ENCODE results near the gene WBP2. TPM values are rescaled to one million over a fixed set of nuclear protein-coding genes. Genes with fewer than 3 reads are reported as not detected.

WBP2 gene
- polyA plus RNA-seq, 3 donors: 62.4 to 93.3 (median 67.9) TPM

GRCh38 chr17:75893305-75894048 lies 38.3 kb upstream of the WBP2 start:
- Mint-ChIP-seq H3K4me3 (no peak overlapping the region), H3K27ac (peak overlapping the region in 1 of 7 donors; percentile 6)
- H3K4me1 ChIP-seq (ENCODE audit: control insufficient read depth in 1 of 2, insufficient read depth in 2 of 2, low read length in 2 of 2): peaks cover 18 to 23% of the 10 kb centered on the region in 2 donors

More at GRCh38 chr17:75893305-75894048, 38.3 kb upstream of the WBP2 start:
- peaks cover 17% of the 10 kb centered on the region for H3K79me2 ChIP-seq (ENCODE audit: insufficient read depth, low read length)
- peaks cover 0 to 3% (median 2%) of the 10 kb centered on the region in 3 donors for H3K27me3 Mint-ChIP-seq (ENCODE audit: low read depth in 3 of 3)
- peaks cover 20 to 43% of the 10 kb centered on the region in 2 donors for H3K36me3 Mint-ChIP-seq
- no peak overlapping the region for H3K4me2 ChIP-seq (replicated peaks; ENCODE audit: extremely low read depth, low read length, poor library complexity, severe bottlenecking)
- no peak overlapping the region for H3K9ac ChIP-seq (ENCODE audit: insufficient read depth, low read length, poor library complexity, severe bottlenecking)
- H3K9me3 Mint-ChIP-seq: peaks cover 0 to 2% (median 0%) of the 10 kb centered on the region in 7 donors
- whole genome bisulfite sequencing (ENCODE audit: insufficient coverage): 97% methylated on average over 16 of the region's 18 CpGs
- H3K27ac ChIP-seq (ENCODE audit: low read depth in 1 of 2, low read length in 2 of 2): no peak overlapping the region
- H4K20me1 ChIP-seq (ENCODE audit: insufficient read depth, low read length): peaks cover 23% of the 10 kb centered on the region
- no peaks in the 10 kb centered on the region for H3K9me3 ChIP-seq (replicated peaks in 1 of 2; ENCODE audit: control insufficient read depth in 1 of 2, insufficient read depth in 1 of 2, low read length in 2 of 2)
- H2AFZ ChIP-seq (ENCODE audit: insufficient read depth, low read depth, low read length, poor library complexity, severe bottlenecking): no peak overlapping the region
- no peak overlapping the region for H3K4me3 ChIP-seq (replicated peaks in 1 of 3; ENCODE audit: low read depth in 2 of 3, low read length in 3 of 3)
- no peak for TF ChIP-seq CTCF (IDR thresholded peaks at IDR 0.05)
- intact Hi-C loops (cut with micrococcal nuclease): no loop called here
- peaks cover 19 to 39% of the 10 kb centered on the region in 2 donors for H3K36me3 ChIP-seq (replicated peaks in 1 of 2; ENCODE audit: control insufficient read depth in 1 of 2, insufficient read depth in 2 of 2, low read length in 2 of 2)
- H3K4me1 Mint-ChIP-seq: peaks cover 22% of the 10 kb centered on the region
- no peak for DNase-seq
- no peaks in the 10 kb centered on the region for H3K27me3 ChIP-seq (ENCODE audit: control insufficient read depth in 2 of 2, insufficient read depth in 2 of 2, low read length in 2 of 2)

All from CD14-positive monocyte (primary cell).